HepG2 (cell line): ENCODE measurements around the gene DYNC1LI2. TPM values are rescaled to one million over a fixed set of nuclear protein-coding genes. Genes with fewer than 3 reads are reported as not detected.

Experiments used
- EP300 ChIP-seq, 3 experiments: sonication (generic) in 1 of 3; formaldehyde crosslinking in 1 of 3; IDR thresholded peaks; 2 replicates each; pipeline versions ENCODE4 v1.5.1 to v1.6.1; 2011 to 2020; ENCODE audit warnings: low read depth in 2 of 3, low read length in 2 of 3, borderline replicate concordance in 1 of 3, improper control_type of control experiment in 1 of 3, mild to moderate bottlenecking in 1 of 3, missing genetic modification reagents in 1 of 3, moderate library complexity in 1 of 3
- MAX ChIP-seq: IDR thresholded peaks from 2 replicates; pipeline ENCODE4 v1.6.1; 2012; ENCODE audit warnings: inconsistent platforms
- MYC ChIP-seq: sonication (generic); formaldehyde crosslinking; IDR thresholded peaks from 2 replicates; pipeline ENCODE4 v1.9.0; 2021; ENCODE audit warnings: missing genetic modification reagents, borderline replicate concordance
- TMF1 ChIP-seq: sonication (generic); formaldehyde crosslinking; IDR thresholded peaks from 2 replicates; pipeline ENCODE4 v1.8.1; 2022; ENCODE audit warnings: low read depth, missing genetic modification reagents
- TSC22D2 ChIP-seq: sonication (generic); formaldehyde crosslinking; IDR thresholded peaks from 2 replicates; pipeline ENCODE4 v1.5.1; 2020; ENCODE audit warnings: missing genetic modification reagents, mild to moderate bottlenecking, borderline replicate concordance
- ZNF609 ChIP-seq: sonication (generic); formaldehyde crosslinking; IDR thresholded peaks from 2 replicates; pipeline ENCODE4 v1.4.0; 2020; ENCODE audit warnings: mild to moderate bottlenecking, missing genetic modification reagents, borderline replicate concordance
- ZNF773 ChIP-seq: sonication (generic); formaldehyde crosslinking; IDR thresholded peaks from 2 replicates; pipeline ENCODE4 v1.4.0; 2020; ENCODE audit warnings: missing genetic modification reagents, borderline replicate concordance
- polyA plus RNA-seq, 8 experiments: library from polyadenylated mRNA; depleted of rRNA in 3 of 8; stranded (reverse) in 7 of 8; unstranded in 1 of 8; fragments of >200 nt; fragmentation: Illumina TruSeq in 4 of 8; extraction: Trizol in 4 of 8; gene quantifications; 2 replicates each; pipeline versions ENCODE4 v1.2.1 to v1.2.3, GENCODE V29; 2011 to 2016; ENCODE audit warnings: low read depth in 4 of 8, missing spikeins in 1 of 8, mixed read lengths in 1 of 8; ENCODE audit not compliant: insufficient read depth in 1 of 8
- total RNA-seq, 5 experiments: library from RNA; depleted of rRNA; stranded (reverse); fragments of >200 nt; fragmentation: Illumina TruSeq; extraction: Trizol; gene quantifications; 2 replicates each; pipeline ENCODE4 v1.2.3, GENCODE V29; 2016; ENCODE audit warnings: low read depth in 1 of 5
- TF ChIP-seq, protein P1 (sequence below): sonication (generic); formaldehyde crosslinking; IDR thresholded peaks from 2 replicates; pipeline ENCODE4 v1.4.0; 2020; ENCODE audit warnings: mild to moderate bottlenecking, missing genetic modification reagents
- TF ChIP-seq, protein P2 (sequence below): sonication (generic); formaldehyde crosslinking; IDR thresholded peaks from 2 replicates; pipeline ENCODE4 v1.5.0; 2020; ENCODE audit warnings: mild to moderate bottlenecking, missing genetic modification reagents, moderate library complexity
- TF ChIP-seq, protein P3 (sequence below): sonication (generic); formaldehyde crosslinking; IDR thresholded peaks from 2 replicates; pipeline ENCODE4 v1.5.0; 2020; ENCODE audit warnings: mild to moderate bottlenecking, missing genetic modification reagents, borderline replicate concordance

DYNC1LI2 gene
- total and polyA plus RNA-seq, 2 of the 13 experiments (the other 11 are each of a cell fraction or from before 2014, with no cell fraction given): 65.5 to 135 TPM

DNA sequence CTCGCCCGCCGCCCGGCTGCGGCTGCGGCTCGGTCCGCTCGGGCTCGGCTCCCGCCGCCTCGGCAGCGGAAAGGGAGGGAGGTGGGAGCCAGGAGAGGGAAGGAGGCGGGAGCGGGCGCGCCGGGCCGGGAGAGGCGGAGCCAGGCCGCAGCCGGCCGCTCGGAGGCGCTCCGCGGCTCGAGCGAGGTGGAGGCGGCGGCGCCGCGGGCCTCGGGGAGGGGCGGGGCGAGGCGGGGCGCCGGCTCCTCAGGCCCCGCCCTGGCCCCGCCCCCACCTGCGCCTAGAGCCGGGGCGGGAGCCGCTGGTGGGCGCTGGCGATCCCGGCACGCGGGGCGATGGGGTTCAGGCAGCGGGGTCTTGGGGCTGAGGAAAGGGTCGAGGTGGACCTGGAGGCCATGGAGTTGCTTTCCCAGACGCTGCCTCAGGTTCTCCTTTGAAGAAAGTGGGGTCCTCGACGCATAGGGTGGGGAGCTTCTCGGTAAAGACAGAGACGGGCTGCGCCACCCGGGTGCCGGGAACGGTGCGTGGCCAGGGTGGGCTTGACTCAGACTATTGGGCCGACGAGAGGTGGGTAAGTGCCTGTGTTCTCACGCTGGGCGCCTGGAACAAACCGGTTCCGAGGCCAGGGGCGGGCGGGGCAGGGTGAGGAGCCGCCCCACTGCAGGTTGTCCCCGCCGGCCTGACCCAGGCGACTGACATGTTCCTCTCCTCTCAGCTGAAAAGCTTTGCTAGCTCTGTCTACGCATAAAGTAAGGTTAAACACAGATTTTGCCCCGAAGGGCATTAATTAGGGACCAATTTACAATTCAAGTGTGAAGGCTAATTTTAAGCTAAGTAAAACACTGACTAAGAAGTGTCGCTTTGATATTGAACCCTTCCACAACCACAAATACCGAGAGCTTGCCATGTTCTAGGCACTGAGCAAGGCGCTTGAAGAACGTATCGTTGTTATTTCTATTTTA, 54.5 kb downstream of the DYNC1LI2 start, which contains the start of gene CMTM4 (continued):
- TF ChIP-seq, protein P1, sequence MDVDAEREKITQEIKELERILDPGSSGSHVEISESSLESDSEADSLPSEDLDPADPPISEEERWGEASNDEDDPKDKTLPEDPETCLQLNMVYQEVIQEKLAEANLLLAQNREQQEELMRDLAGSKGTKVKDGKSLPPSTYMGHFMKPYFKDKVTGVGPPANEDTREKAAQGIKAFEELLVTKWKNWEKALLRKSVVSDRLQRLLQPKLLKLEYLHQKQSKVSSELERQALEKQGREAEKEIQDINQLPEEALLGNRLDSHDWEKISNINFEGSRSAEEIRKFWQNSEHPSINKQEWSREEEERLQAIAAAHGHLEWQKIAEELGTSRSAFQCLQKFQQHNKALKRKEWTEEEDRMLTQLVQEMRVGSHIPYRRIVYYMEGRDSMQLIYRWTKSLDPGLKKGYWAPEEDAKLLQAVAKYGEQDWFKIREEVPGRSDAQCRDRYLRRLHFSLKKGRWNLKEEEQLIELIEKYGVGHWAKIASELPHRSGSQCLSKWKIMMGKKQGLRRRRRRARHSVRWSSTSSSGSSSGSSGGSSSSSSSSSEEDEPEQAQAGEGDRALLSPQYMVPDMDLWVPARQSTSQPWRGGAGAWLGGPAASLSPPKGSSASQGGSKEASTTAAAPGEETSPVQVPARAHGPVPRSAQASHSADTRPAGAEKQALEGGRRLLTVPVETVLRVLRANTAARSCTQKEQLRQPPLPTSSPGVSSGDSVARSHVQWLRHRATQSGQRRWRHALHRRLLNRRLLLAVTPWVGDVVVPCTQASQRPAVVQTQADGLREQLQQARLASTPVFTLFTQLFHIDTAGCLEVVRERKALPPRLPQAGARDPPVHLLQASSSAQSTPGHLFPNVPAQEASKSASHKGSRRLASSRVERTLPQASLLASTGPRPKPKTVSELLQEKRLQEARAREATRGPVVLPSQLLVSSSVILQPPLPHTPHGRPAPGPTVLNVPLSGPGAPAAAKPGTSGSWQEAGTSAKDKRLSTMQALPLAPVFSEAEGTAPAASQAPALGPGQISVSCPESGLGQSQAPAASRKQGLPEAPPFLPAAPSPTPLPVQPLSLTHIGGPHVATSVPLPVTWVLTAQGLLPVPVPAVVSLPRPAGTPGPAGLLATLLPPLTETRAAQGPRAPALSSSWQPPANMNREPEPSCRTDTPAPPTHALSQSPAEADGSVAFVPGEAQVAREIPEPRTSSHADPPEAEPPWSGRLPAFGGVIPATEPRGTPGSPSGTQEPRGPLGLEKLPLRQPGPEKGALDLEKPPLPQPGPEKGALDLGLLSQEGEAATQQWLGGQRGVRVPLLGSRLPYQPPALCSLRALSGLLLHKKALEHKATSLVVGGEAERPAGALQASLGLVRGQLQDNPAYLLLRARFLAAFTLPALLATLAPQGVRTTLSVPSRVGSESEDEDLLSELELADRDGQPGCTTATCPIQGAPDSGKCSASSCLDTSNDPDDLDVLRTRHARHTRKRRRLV: 0 out of 2 replicates have a peak, but pooled peaks have one; percentile 24
- TF ChIP-seq, protein P2, sequence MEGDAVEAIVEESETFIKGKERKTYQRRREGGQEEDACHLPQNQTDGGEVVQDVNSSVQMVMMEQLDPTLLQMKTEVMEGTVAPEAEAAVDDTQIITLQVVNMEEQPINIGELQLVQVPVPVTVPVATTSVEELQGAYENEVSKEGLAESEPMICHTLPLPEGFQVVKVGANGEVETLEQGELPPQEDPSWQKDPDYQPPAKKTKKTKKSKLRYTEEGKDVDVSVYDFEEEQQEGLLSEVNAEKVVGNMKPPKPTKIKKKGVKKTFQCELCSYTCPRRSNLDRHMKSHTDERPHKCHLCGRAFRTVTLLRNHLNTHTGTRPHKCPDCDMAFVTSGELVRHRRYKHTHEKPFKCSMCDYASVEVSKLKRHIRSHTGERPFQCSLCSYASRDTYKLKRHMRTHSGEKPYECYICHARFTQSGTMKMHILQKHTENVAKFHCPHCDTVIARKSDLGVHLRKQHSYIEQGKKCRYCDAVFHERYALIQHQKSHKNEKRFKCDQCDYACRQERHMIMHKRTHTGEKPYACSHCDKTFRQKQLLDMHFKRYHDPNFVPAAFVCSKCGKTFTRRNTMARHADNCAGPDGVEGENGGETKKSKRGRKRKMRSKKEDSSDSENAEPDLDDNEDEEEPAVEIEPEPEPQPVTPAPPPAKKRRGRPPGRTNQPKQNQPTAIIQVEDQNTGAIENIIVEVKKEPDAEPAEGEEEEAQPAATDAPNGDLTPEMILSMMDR (CRISPR knock-in tag): peak; percentile 69
- peak; percentile 46; the same call in 1 of the 2 replicates for TF ChIP-seq MAX
- TF ChIP-seq TSC22D2 (CRISPR knock-in tag): 0 out of 2 replicates have a peak, but pooled peaks have one; percentile 51
- TF ChIP-seq MYC (CRISPR knock-in tag): peak; percentile 25
- TF ChIP-seq TMF1 (CRISPR knock-in tag): peak; percentile 22; the same call in 1 of the 2 replicates
- TF ChIP-seq ZNF773 (CRISPR knock-in tag): no peak
- no peak for TF ChIP-seq EP300 (IDR thresholded peaks at IDR 0.05; ENCODE audit: low read depth in 2 of 2, low read length in 2 of 2)
- no peak for TF ChIP-seq EP300 (CRISPR knock-in tag; IDR thresholded peaks at IDR 0.05; ENCODE audit: borderline replicate concordance)
- no peak for TF ChIP-seq ZNF609 (CRISPR knock-in tag)
- TF ChIP-seq, protein P3, sequence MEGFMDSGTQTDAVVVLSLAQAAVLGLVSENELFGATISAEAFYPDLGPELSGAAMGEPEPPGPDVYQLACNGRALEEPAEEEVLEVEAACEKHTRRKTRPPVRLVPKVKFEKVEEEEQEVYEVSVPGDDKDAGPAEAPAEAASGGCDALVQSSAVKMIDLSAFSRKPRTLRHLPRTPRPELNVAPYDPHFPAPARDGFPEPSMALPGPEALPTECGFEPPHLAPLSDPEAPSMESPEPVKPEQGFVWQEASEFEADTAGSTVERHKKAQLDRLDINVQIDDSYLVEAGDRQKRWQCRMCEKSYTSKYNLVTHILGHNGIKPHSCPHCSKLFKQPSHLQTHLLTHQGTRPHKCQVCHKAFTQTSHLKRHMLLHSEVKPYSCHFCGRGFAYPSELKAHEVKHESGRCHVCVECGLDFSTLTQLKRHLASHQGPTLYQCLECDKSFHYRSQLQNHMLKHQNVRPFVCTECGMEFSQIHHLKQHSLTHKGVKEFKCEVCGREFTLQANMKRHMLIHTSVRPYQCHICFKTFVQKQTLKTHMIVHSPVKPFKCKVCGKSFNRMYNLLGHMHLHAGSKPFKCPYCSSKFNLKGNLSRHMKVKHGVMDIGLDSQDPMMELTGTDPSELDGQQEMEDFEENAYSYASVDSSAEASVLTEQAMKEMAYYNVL (CRISPR knock-in tag): 0 out of 2 replicates have a peak, but pooled peaks have one; percentile 41
